GM23338 (cell line): ENCODE measurements around the gene DMRT2. TPM values are rescaled to one million over a fixed set of nuclear protein-coding genes. Genes with fewer than 3 reads are reported as not detected.

Experiments used
- ATAC-seq: fragments of 200-7000 bp; cut with Tn5 transposase; 3 replicates; pipeline ENCODE4 v1.9.1; 2020
- DNase-seq: peaks from one replicate; pipeline ENCODE4 v3.0.0-alpha.2; 2015; ENCODE audit warnings: low spot score
- H2AFZ ChIP-seq: fragments of 200-600 bp; sonication (generic); 2 replicates; pipeline ENCODE4 v1.8.0; 2016; ENCODE audit warnings: antibody characterized with exemption, mild to moderate bottlenecking, moderate library complexity
- H3F3A ChIP-seq: fragments of 200-600 bp; sonication (generic); replicated peaks from 2 replicates; pipeline ENCODE4 v1.8.0; 2017; ENCODE audit warnings: antibody characterized with exemption, mixed run types, low read depth
- H3K27ac ChIP-seq: fragments of 200-600 bp; sonication (generic); 2 replicates; pipeline ENCODE4 v1.6.1; 2016; ENCODE audit warnings: low read depth
- H3K27me3 ChIP-seq: fragments of 200-600 bp; sonication (generic); 2 replicates; pipeline ENCODE4 v1.8.0; 2016; ENCODE audit warnings: mild to moderate bottlenecking, mixed run types, moderate library complexity; ENCODE audit not compliant: insufficient read depth
- H3K36me3 ChIP-seq: fragments of 200-600 bp; sonication (generic); 2 replicates; pipeline ENCODE4 v1.8.0; 2016; ENCODE audit warnings: mild to moderate bottlenecking; ENCODE audit not compliant: insufficient read depth
- H3K4me1 ChIP-seq: fragments of 200-600 bp; sonication (generic); 2 replicates; pipeline ENCODE4 v1.8.0; 2016; ENCODE audit warnings: mild to moderate bottlenecking, moderate library complexity; ENCODE audit not compliant: insufficient read depth
- H3K4me2 ChIP-seq: fragments of 200-600 bp; sonication (generic); 2 replicates; pipeline ENCODE4 v1.7.1; 2017; ENCODE audit warnings: mixed run types
- H3K4me3 ChIP-seq: fragments of 200-600 bp; sonication (generic); 2 replicates; pipeline ENCODE4 v1.6.1; 2016; ENCODE audit warnings: mixed run types
- H3K79me2 ChIP-seq: fragments of 200-600 bp; sonication (generic); replicated peaks from 2 replicates; pipeline ENCODE4 v1.8.0; 2017; ENCODE audit warnings: mild to moderate bottlenecking; ENCODE audit not compliant: insufficient read depth
- H3K9me2 ChIP-seq: fragments of 200-600 bp; sonication (generic); 2 replicates; pipeline ENCODE4 v1.8.0; 2017; ENCODE audit not compliant: insufficient read depth
- H4K20me1 ChIP-seq: fragments of 200-600 bp; sonication (generic); replicated peaks from 2 replicates; pipeline ENCODE4 v1.8.0; 2017; ENCODE audit warnings: mild to moderate bottlenecking; ENCODE audit not compliant: insufficient read depth
- H3K27ac Mint-ChIP-seq: 2 replicates; pipeline ENCODE4 v1.8.0; 2020; ENCODE audit warnings: inconsistent platforms, mild to moderate bottlenecking, moderate library complexity, mixed read lengths
- H3K27me3 Mint-ChIP-seq: 3 replicates; pipeline ENCODE4 v1.8.0; 2022; ENCODE audit warnings: low read depth, mild to moderate bottlenecking, moderate library complexity, mixed read lengths, inconsistent platforms; ENCODE audit not compliant: insufficient read depth, poor library complexity
- H3K36me3 Mint-ChIP-seq: 3 replicates; pipeline ENCODE4 v1.8.0; 2021; ENCODE audit warnings: low read depth, mild to moderate bottlenecking, inconsistent platforms, moderate library complexity, mixed read lengths
- H3K4me1 Mint-ChIP-seq: 3 replicates; pipeline ENCODE4 v1.8.0; 2020; ENCODE audit warnings: mild to moderate bottlenecking, inconsistent platforms, mixed read lengths
- H3K4me3 Mint-ChIP-seq: 3 replicates; pipeline ENCODE4 v1.8.0; 2021; ENCODE audit warnings: moderate library complexity, mild to moderate bottlenecking, inconsistent platforms, mixed read lengths
- H3K9me3 Mint-ChIP-seq: 3 replicates; pipeline ENCODE4 v1.8.0; 2020; ENCODE audit warnings: moderate library complexity, mild to moderate bottlenecking, inconsistent platforms, mixed read lengths
- CREB1 ChIP-seq: fragments of 250-450 bp; sonication (Bioruptor Pico); IDR thresholded peaks from 2 replicates; pipeline ENCODE4 v1.5.0; 2020; ENCODE audit warnings: low read depth, mild to moderate bottlenecking, moderate library complexity
- EZH2 ChIP-seq: fragments of 200-600 bp; sonication (generic); IDR thresholded peaks from one replicate; pipeline ENCODE4 v1.8.0; 2017; ENCODE audit warnings: antibody characterized with exemption, mild to moderate bottlenecking, low read depth; ENCODE audit not compliant: unreplicated experiment
- EZH2phosphoT487 ChIP-seq: fragments of 200-600 bp; sonication (generic); IDR thresholded peaks from one replicate; pipeline ENCODE4 v1.8.1; 2018; ENCODE audit warnings: antibody characterized with exemption; ENCODE audit not compliant: unreplicated experiment
- NANOG ChIP-seq: IDR thresholded peaks from 2 replicates; pipeline ENCODE4 v1.6.1; 2016; ENCODE audit warnings: antibody characterized with exemption, borderline replicate concordance
- POLR2AphosphoS5 ChIP-seq: IDR thresholded peaks from 2 replicates; pipeline ENCODE4 v1.6.1; 2016; ENCODE audit warnings: antibody characterized with exemption, low read depth
- polyA plus RNA-seq: library from polyadenylated mRNA; unstranded; fragments of >200 nt; fragmentation: Nextera tagmentation; extraction: Ambion mirVana; gene quantifications from 2 replicates; pipeline ENCODE4 v1.2.1, GENCODE V29; 2016
- total RNA-seq: library from RNA; depleted of rRNA; stranded (reverse); fragments of >200 nt; shearing (Covaris generic); gene quantifications from 2 replicates; pipeline ENCODE4 v1.2.3, GENCODE V29; 2014
- TF ChIP-seq, protein P1 (sequence below): fragments of 250-450 bp; sonication (Bioruptor Pico); IDR thresholded peaks from 2 replicates; pipeline ENCODE4 v1.5.0; 2020; ENCODE audit warnings: mild to moderate bottlenecking, moderate library complexity
- TF ChIP-seq, protein P2 (sequence below), 2 experiments: fragments of 200-600 bp in 1 of 2; sonication (generic) in 1 of 2; conservative IDR thresholded peaks; 2 replicates each; pipeline versions ENCODE4 v1.5.1 to v1.6.1; 2016 to 2017; ENCODE audit warnings: antibody characterized with exemption in 2 of 2, low read depth in 2 of 2, mild to moderate bottlenecking in 2 of 2, moderate library complexity in 1 of 2

Gene DMRT2
- total and polyA plus RNA-seq, 2 experiments from 2014 or later = not detected

DNA sequence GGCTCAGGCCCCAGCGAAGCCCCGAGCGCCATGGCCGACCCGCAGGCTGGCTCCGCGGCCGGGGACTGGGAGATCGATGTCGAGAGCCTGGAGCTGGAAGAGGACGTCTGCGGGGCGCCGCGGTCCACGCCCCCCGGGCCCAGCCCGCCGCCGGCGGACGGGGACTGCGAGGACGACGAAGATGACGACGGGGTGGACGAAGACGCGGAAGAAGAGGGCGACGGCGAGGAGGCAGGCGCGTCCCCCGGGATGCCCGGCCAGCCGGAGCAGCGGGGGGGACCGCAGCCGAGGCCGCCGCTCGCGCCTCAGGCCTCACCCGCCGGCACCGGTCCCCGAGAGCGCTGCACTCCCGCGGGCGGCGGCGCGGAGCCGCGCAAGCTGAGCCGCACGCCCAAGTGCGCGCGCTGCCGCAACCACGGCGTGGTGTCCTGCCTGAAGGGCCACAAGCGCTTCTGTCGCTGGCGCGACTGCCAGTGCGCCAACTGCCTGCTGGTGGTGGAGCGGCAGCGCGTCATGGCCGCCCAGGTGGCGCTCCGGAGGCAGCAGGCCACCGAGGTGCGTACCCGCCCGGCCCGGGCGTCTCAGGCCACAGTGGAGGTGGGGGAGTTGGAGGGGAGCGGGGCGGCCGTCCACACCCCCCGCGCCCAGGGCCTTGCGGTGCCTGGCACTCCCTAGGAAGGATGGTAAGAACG is 1.6 kb downstream of the DMRT2 start (continued):
- TF ChIP-seq, protein P1, sequence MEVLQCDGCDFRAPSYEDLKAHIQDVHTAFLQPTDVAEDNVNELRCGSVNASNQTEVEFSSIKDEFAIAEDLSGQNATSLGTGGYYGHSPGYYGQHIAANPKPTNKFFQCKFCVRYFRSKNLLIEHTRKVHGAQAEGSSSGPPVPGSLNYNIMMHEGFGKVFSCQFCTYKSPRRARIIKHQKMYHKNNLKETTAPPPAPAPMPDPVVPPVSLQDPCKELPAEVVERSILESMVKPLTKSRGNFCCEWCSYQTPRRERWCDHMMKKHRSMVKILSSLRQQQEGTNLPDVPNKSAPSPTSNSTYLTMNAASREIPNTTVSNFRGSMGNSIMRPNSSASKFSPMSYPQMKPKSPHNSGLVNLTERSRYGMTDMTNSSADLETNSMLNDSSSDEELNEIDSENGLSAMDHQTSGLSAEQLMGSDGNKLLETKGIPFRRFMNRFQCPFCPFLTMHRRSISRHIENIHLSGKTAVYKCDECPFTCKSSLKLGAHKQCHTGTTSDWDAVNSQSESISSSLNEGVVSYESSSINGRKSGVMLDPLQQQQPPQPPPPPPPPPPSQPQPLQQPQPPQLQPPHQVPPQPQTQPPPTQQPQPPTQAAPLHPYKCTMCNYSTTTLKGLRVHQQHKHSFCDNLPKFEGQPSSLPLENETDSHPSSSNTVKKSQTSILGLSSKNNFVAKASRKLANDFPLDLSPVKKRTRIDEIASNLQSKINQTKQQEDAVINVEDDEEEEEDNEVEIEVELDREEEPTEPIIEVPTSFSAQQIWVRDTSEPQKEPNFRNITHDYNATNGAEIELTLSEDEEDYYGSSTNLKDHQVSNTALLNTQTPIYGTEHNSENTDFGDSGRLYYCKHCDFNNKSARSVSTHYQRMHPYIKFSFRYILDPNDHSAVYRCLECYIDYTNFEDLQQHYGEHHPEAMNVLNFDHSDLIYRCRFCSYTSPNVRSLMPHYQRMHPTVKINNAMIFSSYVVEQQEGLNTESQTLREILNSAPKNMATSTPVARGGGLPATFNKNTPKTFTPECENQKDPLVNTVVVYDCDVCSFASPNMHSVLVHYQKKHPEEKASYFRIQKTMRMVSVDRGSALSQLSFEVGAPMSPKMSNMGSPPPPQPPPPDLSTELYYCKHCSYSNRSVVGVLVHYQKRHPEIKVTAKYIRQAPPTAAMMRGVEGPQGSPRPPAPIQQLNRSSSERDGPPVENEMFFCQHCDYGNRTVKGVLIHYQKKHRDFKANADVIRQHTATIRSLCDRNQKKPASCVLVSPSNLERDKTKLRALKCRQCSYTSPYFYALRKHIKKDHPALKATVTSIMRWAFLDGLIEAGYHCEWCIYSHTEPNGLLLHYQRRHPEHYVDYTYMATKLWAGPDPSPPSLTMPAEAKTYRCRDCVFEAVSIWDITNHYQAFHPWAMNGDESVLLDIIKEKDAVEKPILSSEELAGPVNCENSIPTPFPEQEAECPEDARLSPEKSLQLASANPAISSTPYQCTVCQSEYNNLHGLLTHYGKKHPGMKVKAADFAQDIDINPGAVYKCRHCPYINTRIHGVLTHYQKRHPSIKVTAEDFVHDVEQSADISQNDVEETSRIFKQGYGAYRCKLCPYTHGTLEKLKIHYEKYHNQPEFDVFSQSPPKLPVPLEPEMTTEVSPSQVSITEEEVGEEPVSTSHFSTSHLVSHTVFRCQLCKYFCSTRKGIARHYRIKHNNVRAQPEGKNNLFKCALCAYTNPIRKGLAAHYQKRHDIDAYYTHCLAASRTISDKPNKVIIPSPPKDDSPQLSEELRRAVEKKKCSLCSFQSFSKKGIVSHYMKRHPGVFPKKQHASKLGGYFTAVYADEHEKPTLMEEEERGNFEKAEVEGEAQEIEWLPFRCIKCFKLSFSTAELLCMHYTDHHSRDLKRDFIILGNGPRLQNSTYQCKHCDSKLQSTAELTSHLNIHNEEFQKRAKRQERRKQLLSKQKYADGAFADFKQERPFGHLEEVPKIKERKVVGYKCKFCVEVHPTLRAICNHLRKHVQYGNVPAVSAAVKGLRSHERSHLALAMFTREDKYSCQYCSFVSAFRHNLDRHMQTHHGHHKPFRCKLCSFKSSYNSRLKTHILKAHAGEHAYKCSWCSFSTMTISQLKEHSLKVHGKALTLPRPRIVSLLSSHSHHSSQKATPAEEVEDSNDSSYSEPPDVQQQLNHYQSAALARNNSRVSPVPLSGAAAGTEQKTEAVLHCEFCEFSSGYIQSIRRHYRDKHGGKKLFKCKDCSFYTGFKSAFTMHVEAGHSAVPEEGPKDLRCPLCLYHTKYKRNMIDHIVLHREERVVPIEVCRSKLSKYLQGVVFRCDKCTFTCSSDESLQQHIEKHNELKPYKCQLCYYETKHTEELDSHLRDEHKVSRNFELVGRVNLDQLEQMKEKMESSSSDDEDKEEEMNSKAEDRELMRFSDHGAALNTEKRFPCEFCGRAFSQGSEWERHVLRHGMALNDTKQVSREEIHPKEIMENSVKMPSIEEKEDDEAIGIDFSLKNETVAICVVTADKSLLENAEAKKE (CRISPR knock-in tag) = no peak
- no peak for TF ChIP-seq NANOG
- no peak for TF ChIP-seq POLR2AphosphoS5
- peak; percentile 52 for TF ChIP-seq CREB1 (CRISPR knock-in tag)
- TF ChIP-seq EZH2 = peak; percentile 55

DNA sequence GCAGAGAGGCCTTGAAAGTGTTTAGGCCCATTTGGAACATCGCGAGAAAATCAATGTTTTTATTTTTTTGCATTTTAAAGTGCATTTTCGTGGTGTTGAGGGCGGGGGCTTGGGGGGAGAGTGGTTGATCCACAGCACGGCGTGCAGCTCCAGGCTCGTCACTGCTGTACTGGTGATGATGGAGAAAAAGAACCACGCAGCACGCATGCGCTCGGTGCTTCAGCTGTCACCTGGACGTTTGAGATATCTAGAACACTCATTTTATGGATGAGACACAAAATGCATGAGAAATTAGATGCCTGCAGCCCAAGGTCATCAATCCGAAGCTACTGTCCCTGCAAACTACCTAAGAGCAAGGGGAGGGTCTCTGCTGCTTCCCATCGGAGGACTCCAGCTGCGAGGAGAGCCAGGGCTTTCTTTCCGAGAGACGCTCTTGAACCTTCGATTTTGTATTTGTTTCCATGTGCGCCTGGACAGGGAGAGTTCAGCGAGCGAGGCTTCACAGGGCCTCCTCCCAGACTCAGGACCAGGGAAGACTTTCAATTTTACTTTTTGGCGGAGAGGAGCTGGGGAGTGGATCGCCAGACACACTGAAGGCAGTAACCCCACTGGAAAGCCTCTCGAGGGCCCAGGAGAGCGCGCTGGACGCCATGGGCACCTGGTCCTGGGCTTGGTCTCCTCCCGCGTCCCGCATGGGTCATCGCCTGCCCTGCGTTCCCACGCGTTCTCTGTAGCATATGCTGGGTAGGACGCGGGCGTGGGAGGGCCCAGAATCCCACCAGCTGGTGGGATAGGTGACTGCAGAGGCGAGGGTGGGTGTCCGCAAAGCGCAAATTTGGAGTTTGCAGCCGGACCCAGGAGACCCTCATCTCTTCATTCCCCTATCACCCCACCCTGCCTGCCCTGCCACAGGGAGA is 2.5 kb downstream of the DMRT2 start:
- Histone ChIP-seq H3F3A (peaks cover 13% of the 10 kb centered on the region; the same call in 1 of the 2 replicates), H3K79me2 (no peaks in the 10 kb centered on the region), H3K4me1 (peaks cover 32% of the 10 kb centered on the region), H3K27ac (no peak overlapping the region), H3K4me2 (peak overlapping the region; percentile 93), H4K20me1 (peaks cover 31% of the 10 kb centered on the region), H3K4me3 (peak overlapping the region; percentile 56), H2AFZ (peak overlapping the region; percentile 86), H3K27me3 (peaks cover 98% of the 10 kb centered on the region), H3K9me2 (no peaks in the 10 kb centered on the region), H3K36me3 (no peaks in the 10 kb centered on the region)
- TF ChIP-seq EZH2 (peak; percentile 61), EZH2phosphoT487 (peak; percentile 77)
- TF ChIP-seq, protein P2, sequence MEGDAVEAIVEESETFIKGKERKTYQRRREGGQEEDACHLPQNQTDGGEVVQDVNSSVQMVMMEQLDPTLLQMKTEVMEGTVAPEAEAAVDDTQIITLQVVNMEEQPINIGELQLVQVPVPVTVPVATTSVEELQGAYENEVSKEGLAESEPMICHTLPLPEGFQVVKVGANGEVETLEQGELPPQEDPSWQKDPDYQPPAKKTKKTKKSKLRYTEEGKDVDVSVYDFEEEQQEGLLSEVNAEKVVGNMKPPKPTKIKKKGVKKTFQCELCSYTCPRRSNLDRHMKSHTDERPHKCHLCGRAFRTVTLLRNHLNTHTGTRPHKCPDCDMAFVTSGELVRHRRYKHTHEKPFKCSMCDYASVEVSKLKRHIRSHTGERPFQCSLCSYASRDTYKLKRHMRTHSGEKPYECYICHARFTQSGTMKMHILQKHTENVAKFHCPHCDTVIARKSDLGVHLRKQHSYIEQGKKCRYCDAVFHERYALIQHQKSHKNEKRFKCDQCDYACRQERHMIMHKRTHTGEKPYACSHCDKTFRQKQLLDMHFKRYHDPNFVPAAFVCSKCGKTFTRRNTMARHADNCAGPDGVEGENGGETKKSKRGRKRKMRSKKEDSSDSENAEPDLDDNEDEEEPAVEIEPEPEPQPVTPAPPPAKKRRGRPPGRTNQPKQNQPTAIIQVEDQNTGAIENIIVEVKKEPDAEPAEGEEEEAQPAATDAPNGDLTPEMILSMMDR (conservative IDR thresholded peaks at IDR 0.05; ENCODE audit: low read depth in 2 of 2) = no peak
- Mint-ChIP-seq H3K36me3 (no peaks in the 10 kb centered on the region; the same call in 2 of the 3 replicates), H3K27me3 (peaks cover 90% of the 10 kb centered on the region), H3K4me3 (peak overlapping the region; percentile 68), H3K9me3 (peaks cover 10% of the 10 kb centered on the region; the same call in 2 of the 3 replicates), H3K27ac (no peak overlapping the region), H3K4me1 (peaks cover 45% of the 10 kb centered on the region)
- ATAC-seq = no peak
- DNase-seq = peak; percentile 37
